OCI-LY3 (cell line): ENCODE data around the gene MAP3K5.

Source experiments
- H2AFZ ChIP-seq: fragments of 200-600, 300-600 bp; shearing (Covaris generic); 2 replicates; pipeline ENCODE4 v1.6.0; 2014; ENCODE audit warnings: antibody characterized with exemption, low read depth, low read length
- H3K27ac ChIP-seq: fragments of 200-600, 300-600 bp; sonication (generic); 2 replicates; pipeline ENCODE4 v1.5.1; 2014; ENCODE audit warnings: mild to moderate bottlenecking, low read length, moderate library complexity, mixed read lengths
- H3K27me3 ChIP-seq: fragments of 200-600, 300-600 bp; sonication (generic); 2 replicates; pipeline ENCODE4 v1.6.1; 2014; ENCODE audit warnings: low read depth, low read length, mixed read lengths
- H3K36me3 ChIP-seq: fragments of 200-600, 300-600 bp; sonication (generic); replicated peaks from 2 replicates; pipeline ENCODE3; 2014; ENCODE audit warnings: low read depth, low read length, mixed read lengths
- H3K4me1 ChIP-seq: fragments of 300-600, 200-600 bp; sonication (generic); 2 replicates; pipeline ENCODE4 v1.6.1; 2014; ENCODE audit warnings: low read length, mixed read lengths
- H3K4me2 ChIP-seq: fragments of 200-600, 300-600 bp; sonication (generic); 2 replicates; pipeline ENCODE4 v1.6.1; 2014; ENCODE audit warnings: low read length, mixed read lengths
- H3K4me3 ChIP-seq: fragments of 300-600, 200-600 bp; sonication (generic); 2 replicates; pipeline ENCODE4 v1.5.1; 2014; ENCODE audit warnings: antibody characterized with exemption, mild to moderate bottlenecking, low read length, moderate library complexity
- H3K79me2 ChIP-seq: fragments of 300-600, 200-600 bp; shearing (Covaris generic); 2 replicates; pipeline ENCODE4 v1.6.1; 2014; ENCODE audit warnings: mild to moderate bottlenecking, low read length, mixed read lengths
- H3K9ac ChIP-seq: fragments of 300-600, 200-600 bp; shearing (Covaris generic); 2 replicates; pipeline ENCODE4 v1.6.0; 2014; ENCODE audit warnings: mild to moderate bottlenecking, low read length, moderate library complexity
- H3K9me3 ChIP-seq: fragments of 200-600, 300-600 bp; shearing (Covaris generic); 2 replicates; pipeline ENCODE4 v1.6.1; 2014; ENCODE audit warnings: low read length, mixed read lengths; ENCODE audit not compliant: insufficient read depth
- H4K20me1 ChIP-seq: fragments of 200-600, 300-600 bp; sonication (generic); 2 replicates; pipeline ENCODE4 v1.6.1; 2016; ENCODE audit warnings: low read length, mixed read lengths; ENCODE audit not compliant: insufficient read depth
- CTCF ChIP-seq: fragments of 200-600, 300-600 bp; sonication (generic); IDR thresholded peaks from 2 replicates; pipeline ENCODE4 v1.5.1; 2014; ENCODE audit warnings: antibody characterized with exemption, low read length, low read depth
- EZH2phosphoT487 ChIP-seq: fragments of 200-600 bp; shearing (Covaris generic); IDR thresholded peaks from 2 replicates; pipeline ENCODE4 v1.6.1; 2018; ENCODE audit warnings: antibody characterized with exemption, mixed run types, low read depth

Gene MAP3K5

DNA sequence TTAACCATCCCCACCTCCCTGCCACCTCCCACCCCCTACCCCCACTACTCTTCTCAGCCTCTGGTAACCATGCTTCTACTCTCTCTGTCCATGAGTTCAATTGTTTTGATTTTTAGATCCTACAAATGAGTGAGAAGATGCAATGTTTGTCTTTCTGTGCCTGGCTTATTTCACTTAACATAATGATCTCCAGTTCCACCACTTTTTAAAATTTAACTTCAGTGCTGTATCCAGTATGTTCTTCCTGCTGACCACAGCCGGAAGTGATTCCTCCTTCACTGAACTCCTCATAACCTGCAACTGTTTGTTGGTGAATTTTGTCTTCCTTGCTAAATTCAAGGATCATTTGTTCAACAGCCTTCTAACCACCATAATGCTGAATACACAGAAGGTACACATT, 245.9 kb downstream of the MAP3K5 start:
- Histone ChIP-seq H3K27ac (no peak overlapping the region), H3K79me2 (no peaks in the 10 kb centered on the region), H3K9ac (no peak overlapping the region), H3K4me1 (no peaks in the 10 kb centered on the region), H4K20me1 (no peaks in the 10 kb centered on the region), H3K27me3 (no peaks in the 10 kb centered on the region), H2AFZ (0 out of 2 replicates have a peak overlapping the region, but pooled peaks have one; percentile 33), H3K36me3 (no peaks in the 10 kb centered on the region), H3K4me3 (no peak overlapping the region), H3K9me3 (no peaks in the 10 kb centered on the region), H3K4me2 (no peak overlapping the region)
- no peak for TF ChIP-seq EZH2phosphoT487
- TF ChIP-seq CTCF, result no peak

GRCh38 chr6:136544326-136544725, 248.0 kb downstream of the MAP3K5 start:
- Histone ChIP-seq H3K27me3 (peaks cover 2% of the 10 kb centered on the region; the same call in 1 of the 2 replicates), H3K9ac (no peak overlapping the region), H3K36me3 (no peaks in the 10 kb centered on the region), H3K4me3 (no peak overlapping the region), H3K79me2 (no peaks in the 10 kb centered on the region), H3K27ac (no peak overlapping the region), H4K20me1 (no peaks in the 10 kb centered on the region), H2AFZ (no peak overlapping the region), H3K4me2 (no peak overlapping the region), H3K9me3 (no peaks in the 10 kb centered on the region), H3K4me1 (no peaks in the 10 kb centered on the region)
- TF ChIP-seq CTCF, result no peak
- TF ChIP-seq EZH2phosphoT487, result no peak

DNA sequence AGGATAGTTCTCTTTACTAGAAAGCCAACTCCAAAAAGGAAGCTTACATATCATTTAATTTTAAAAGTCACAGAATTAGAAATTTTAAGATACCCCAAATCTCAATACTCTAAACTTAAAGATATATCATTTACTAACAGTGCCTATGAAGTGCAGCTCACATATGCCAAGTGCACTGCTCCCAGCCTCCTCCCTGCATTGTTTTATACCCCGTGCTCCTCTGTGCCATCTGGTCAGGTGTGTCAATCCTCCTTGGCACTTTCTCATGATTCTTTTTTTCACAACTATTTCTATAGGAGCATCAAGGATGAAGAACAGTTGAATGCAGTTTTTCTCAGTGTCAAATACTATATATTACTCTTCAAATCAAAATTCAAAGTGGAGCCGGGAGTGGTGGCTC, 250.9 kb downstream of the MAP3K5 start:
- no peak overlapping the region for H2AFZ ChIP-seq
- H3K79me2 ChIP-seq, result no peaks in the 10 kb centered on the region
- H3K27me3 ChIP-seq, result peaks cover 2% of the 10 kb centered on the region; the same call in 1 of the 2 replicates
- TF ChIP-seq EZH2phosphoT487 (no peak), CTCF (no peak)
- H3K4me3 ChIP-seq, result no peak overlapping the region
- H3K9me3 ChIP-seq, result no peaks in the 10 kb centered on the region
- H4K20me1 ChIP-seq, result no peaks in the 10 kb centered on the region
- no peaks in the 10 kb centered on the region for H3K36me3 ChIP-seq
- H3K9ac ChIP-seq, result no peak overlapping the region
- H3K4me2 ChIP-seq, result no peak overlapping the region
- H3K4me1 ChIP-seq, result no peaks in the 10 kb centered on the region
- H3K27ac ChIP-seq, result no peak overlapping the region

DNA sequence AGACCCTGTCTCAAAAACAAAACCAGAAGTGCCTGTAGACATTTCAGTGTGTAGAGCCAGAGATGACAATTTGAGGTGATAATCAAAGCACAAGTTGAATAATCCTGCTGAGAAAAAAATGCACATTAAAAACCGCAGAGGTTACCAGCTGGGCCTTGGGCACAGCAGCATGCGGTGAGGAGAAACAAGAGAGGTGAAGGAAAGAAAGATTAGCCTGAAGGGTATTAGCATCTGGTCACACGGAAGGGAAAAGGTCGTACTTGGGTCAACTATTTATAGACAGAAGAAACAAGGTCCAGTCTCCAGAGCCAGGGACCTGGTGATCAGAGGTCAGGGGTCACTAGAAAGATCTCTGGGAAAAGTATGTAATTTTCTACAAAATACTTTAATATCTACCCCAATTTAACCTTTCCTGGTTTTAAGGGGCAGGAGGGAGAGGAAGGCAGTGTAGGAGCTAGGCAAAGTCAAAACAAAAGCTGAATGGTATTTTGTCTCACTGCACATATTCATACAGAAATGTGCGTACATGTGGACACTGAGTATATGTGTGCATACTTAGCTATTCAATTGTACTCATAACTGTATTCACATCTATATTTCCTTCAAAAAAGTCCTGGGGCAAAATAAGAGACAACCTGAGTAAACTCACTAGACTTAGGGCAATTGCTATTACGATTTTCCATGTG, 252.2 kb downstream of the MAP3K5 start:
- H2AFZ ChIP-seq, result no peak overlapping the region
- no peaks in the 10 kb centered on the region for H3K79me2 ChIP-seq
- H3K4me2 ChIP-seq, result no peak overlapping the region
- H3K9ac ChIP-seq, result no peak overlapping the region
- H3K4me3 ChIP-seq, result no peak overlapping the region
- H4K20me1 ChIP-seq, result no peaks in the 10 kb centered on the region
- no peaks in the 10 kb centered on the region for H3K4me1 ChIP-seq
- H3K27me3 ChIP-seq, result peaks cover 2% of the 10 kb centered on the region; the same call in 1 of the 2 replicates
- no peaks in the 10 kb centered on the region for H3K36me3 ChIP-seq
- TF ChIP-seq CTCF (no peak), EZH2phosphoT487 (no peak)
- no peak overlapping the region for H3K27ac ChIP-seq
- H3K9me3 ChIP-seq, result no peaks in the 10 kb centered on the region
